ENCODE results near the gene LLCFC1. TPM values are rescaled to one million over a fixed set of nuclear protein-coding genes. Genes with fewer than 3 reads are reported as not detected.

LLCFC1 gene
- total RNA-seq, 2 donors from 2014 or later: not detected

DNA sequence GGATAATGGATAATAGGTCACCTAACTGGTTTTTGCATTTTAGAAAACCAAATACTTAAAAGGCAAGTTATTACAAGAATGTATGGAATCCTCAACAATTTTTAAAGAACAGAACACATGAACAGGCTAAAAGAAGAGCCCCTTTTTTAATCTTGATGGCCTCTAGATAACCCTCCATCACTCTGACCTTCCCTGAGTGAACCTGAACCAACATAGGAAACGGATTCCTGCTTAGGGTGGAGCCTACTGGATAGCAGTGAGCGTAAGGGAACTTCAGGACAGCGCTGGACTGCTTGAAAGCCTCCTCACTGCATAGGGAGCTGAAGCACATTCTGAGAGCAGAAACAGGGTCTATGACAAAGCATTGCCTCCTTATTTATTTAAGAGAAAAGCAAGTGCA lies 26.2 kb upstream of the LLCFC1 start:
- TF ChIP-seq CTCF (IDR thresholded peaks at IDR 0.05): no peak
- H3K27ac ChIP-seq: no peak overlapping the region
- H3K36me3 ChIP-seq: no peaks in the 10 kb centered on the region
- no peaks in the 10 kb centered on the region for H3K9me3 ChIP-seq
- no peaks in the 10 kb centered on the region for H3K4me1 ChIP-seq
- DNase-seq (ENCODE audit: low spot score): no peak
- H3K4me3 ChIP-seq: no peak overlapping the region
- H3K27me3 ChIP-seq: no peaks in the 10 kb centered on the region

DNA sequence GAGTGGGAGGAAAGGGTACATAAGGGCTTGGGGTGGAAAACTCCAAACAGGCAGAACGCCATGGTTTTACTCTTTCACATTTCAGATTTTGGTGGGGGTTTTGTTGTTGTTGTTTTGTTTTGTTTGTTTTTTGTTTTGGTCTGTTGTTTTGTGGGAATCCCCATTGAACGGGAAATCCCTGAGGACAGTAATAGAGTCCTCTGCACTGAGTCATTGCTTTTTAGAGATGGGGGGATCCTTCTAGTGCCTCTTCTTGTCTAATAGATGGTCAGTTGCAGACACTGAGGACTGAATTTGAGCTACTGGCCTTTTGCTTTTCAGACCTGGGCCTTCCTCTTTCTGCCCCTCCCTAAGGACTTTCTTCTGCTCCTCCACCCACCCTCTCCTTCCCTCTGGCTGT lies 25.7 kb upstream of the LLCFC1 start:
- Histone ChIP-seq H3K4me3 (no peak overlapping the region), H3K27me3 (no peaks in the 10 kb centered on the region), H3K36me3 (no peaks in the 10 kb centered on the region), H3K9me3 (no peaks in the 10 kb centered on the region), H3K4me1 (no peaks in the 10 kb centered on the region), H3K27ac (no peak overlapping the region)
- DNase-seq (ENCODE audit: low spot score): no peak
- TF ChIP-seq CTCF (IDR thresholded peaks at IDR 0.05): no peak

GRCh38 chr7:142914121-142914520 lies 25.2 kb upstream of the LLCFC1 start:
- Histone ChIP-seq H3K4me1 (no peaks in the 10 kb centered on the region), H3K4me3 (no peak overlapping the region), H3K27me3 (no peaks in the 10 kb centered on the region), H3K9me3 (no peaks in the 10 kb centered on the region), H3K36me3 (no peaks in the 10 kb centered on the region), H3K27ac (no peak overlapping the region)
- DNase-seq (ENCODE audit: low spot score): no peak
- no peak for TF ChIP-seq CTCF (IDR thresholded peaks at IDR 0.05)

GRCh38 chr7:142915315-142915714 lies 24.0 kb upstream of the LLCFC1 start:
- Histone ChIP-seq H3K4me3 (no peak overlapping the region), H3K27me3 (no peaks in the 10 kb centered on the region), H3K9me3 (no peaks in the 10 kb centered on the region), H3K4me1 (no peaks in the 10 kb centered on the region), H3K36me3 (no peaks in the 10 kb centered on the region), H3K27ac (no peak overlapping the region)
- no peak for TF ChIP-seq CTCF (IDR thresholded peaks at IDR 0.05)
- no peak for DNase-seq (ENCODE audit: low spot score)

DNA sequence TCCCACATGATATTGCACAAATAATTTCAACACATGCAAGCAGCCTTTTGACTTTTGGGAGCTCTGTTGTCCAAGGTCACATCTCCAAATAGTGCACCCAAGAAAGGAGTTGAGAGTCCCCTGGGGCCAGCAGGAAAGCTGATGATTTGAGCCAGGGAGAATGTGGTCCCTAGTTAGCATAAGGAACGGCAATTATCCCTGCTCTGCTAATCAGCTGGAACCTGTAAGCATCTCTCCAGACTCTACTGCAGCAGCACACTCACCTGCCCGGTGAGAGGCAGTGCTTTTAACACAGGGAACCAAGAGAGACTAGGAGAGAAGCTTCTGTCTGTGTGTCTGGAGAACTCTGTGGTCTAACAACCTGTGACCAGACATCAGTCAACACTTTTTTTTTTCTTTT lies 22.8 kb upstream of the LLCFC1 start:
- Histone ChIP-seq H3K4me1 (no peaks in the 10 kb centered on the region), H3K27me3 (no peaks in the 10 kb centered on the region), H3K27ac (no peak overlapping the region), H3K9me3 (no peaks in the 10 kb centered on the region), H3K4me3 (no peak overlapping the region), H3K36me3 (no peaks in the 10 kb centered on the region)
- no peak for DNase-seq (ENCODE audit: low spot score)
- no peak for TF ChIP-seq CTCF (IDR thresholded peaks at IDR 0.05)

DNA sequence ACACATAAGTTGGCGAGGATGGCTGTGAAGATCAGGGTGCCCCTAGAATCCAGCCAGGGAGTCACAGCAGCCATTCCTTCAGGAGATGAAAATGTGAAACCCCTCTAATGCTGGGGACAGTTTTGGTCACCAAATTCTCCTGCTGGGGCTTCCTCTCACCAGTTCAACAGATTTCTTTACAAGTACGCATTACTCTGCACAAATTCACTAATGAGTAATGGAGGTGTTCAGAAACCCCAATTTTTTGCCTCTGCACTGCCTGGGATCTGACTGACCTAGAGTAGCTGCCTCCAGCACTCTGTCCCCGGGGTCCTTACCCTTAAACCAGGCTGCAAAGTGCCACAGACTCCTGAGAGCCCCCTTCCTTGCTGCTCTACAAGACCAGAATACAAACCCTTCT lies 21.8 kb upstream of the LLCFC1 start:
- no peak for TF ChIP-seq CTCF (IDR thresholded peaks at IDR 0.05)
- DNase-seq (ENCODE audit: low spot score): no peak
- Histone ChIP-seq H3K4me1 (no peaks in the 10 kb centered on the region), H3K9me3 (no peaks in the 10 kb centered on the region), H3K27me3 (no peaks in the 10 kb centered on the region), H3K4me3 (no peak overlapping the region), H3K36me3 (no peaks in the 10 kb centered on the region), H3K27ac (no peak overlapping the region)
